HCT116 (cell line): ENCODE measurements around the gene MTHFD1L. TPM values are rescaled to one million over a fixed set of nuclear protein-coding genes. Genes with fewer than 3 reads are reported as not detected.
A peak's percentile ranks its signal among the peaks of the same experiment; 100 is the strongest.

Experiments used
- CEBPB ChIP-seq: IDR thresholded peaks from 2 replicates; pipeline ENCODE4 v1.6.1; 2012; ENCODE audit warnings: low read depth
- EGR1 ChIP-seq: IDR thresholded peaks from 2 replicates; pipeline ENCODE4 v1.6.1; 2012; ENCODE audit warnings: low read depth
- ELF1 ChIP-seq: IDR thresholded peaks from 2 replicates; pipeline ENCODE4 v1.6.1; 2012; ENCODE audit warnings: low read depth, borderline replicate concordance
- EZH2 ChIP-seq: fragments of 200-600 bp; sonication (generic); IDR thresholded peaks from 2 replicates; pipeline ENCODE4 v1.6.1; 2017; ENCODE audit warnings: antibody characterized with exemption, mixed run types
- FOSL1 ChIP-seq: IDR thresholded peaks from 2 replicates; pipeline ENCODE4 v1.6.1; 2012; ENCODE audit warnings: low read depth
- MAX ChIP-seq: IDR thresholded peaks from 2 replicates; pipeline ENCODE4 v1.6.1; 2012
- REST ChIP-seq: IDR thresholded peaks from 2 replicates; pipeline ENCODE4 v1.6.1; 2012; ENCODE audit warnings: low read depth
- SIN3A ChIP-seq: IDR thresholded peaks from 2 replicates; pipeline ENCODE4 v1.6.1; 2012; ENCODE audit warnings: low read depth
- TCF7L2 ChIP-seq: IDR thresholded peaks from 2 replicates; pipeline ENCODE4 v1.7.0; 2011; ENCODE audit warnings: borderline replicate concordance, inconsistent platforms; ENCODE audit not compliant: insufficient read depth, insufficient read length; ENCODE audit errors: extremely low read depth
- ZFX ChIP-seq: fragments of 450-650 bp; IDR thresholded peaks from 2 replicates; pipeline ENCODE4 v1.6.1; 2017
- total RNA-seq: library from RNA; stranded (reverse); gene quantifications from one replicate; pipeline ENCODE4 v1.2.1, GENCODE V29; 2021; ENCODE audit not compliant: unreplicated experiment
- TF ChIP-seq, protein P1 (sequence below), 3 experiments: fragments of 200-600 bp in 1 of 3; sonication (generic) in 1 of 3; IDR thresholded peaks in 2 of 3; conservative IDR thresholded peaks in 1 of 3; 2 replicates each; pipeline ENCODE4 v1.5.1; 2012 to 2017; ENCODE audit warnings: low read depth in 2 of 3, low read length in 2 of 3, antibody characterized with exemption in 1 of 3, borderline replicate concordance in 1 of 3, control low read depth in 1 of 3, mild to moderate bottlenecking in 1 of 3, mixed read lengths in 1 of 3, mixed run types in 1 of 3, moderate library complexity in 1 of 3; ENCODE audit not compliant: insufficient read depth in 1 of 3

The MTHFD1L gene
- total RNA-seq, 1 experiment from 2014 or later, result 127 TPM

GRCh38 chr6:150866147-150866990 lies 867 bp downstream of the MTHFD1L start (continued):
- TF ChIP-seq, protein P1, sequence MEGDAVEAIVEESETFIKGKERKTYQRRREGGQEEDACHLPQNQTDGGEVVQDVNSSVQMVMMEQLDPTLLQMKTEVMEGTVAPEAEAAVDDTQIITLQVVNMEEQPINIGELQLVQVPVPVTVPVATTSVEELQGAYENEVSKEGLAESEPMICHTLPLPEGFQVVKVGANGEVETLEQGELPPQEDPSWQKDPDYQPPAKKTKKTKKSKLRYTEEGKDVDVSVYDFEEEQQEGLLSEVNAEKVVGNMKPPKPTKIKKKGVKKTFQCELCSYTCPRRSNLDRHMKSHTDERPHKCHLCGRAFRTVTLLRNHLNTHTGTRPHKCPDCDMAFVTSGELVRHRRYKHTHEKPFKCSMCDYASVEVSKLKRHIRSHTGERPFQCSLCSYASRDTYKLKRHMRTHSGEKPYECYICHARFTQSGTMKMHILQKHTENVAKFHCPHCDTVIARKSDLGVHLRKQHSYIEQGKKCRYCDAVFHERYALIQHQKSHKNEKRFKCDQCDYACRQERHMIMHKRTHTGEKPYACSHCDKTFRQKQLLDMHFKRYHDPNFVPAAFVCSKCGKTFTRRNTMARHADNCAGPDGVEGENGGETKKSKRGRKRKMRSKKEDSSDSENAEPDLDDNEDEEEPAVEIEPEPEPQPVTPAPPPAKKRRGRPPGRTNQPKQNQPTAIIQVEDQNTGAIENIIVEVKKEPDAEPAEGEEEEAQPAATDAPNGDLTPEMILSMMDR (IDR thresholded peaks at IDR 0.05 in 2 of 3, conservative IDR thresholded peaks at IDR 0.05 in 1 of 3; ENCODE audit: borderline replicate concordance in 1 of 3, insufficient read depth in 1 of 3, low read depth in 2 of 3, low read length in 2 of 3), result no peak
- TF ChIP-seq ZFX, result peak; percentile 73
- TF ChIP-seq ELF1, result no peak
- no peak for TF ChIP-seq EZH2
- no peak for TF ChIP-seq FOSL1
- peak; percentile 65 for TF ChIP-seq TCF7L2
- TF ChIP-seq EGR1, result 0 out of 2 replicates have a peak, but pooled peaks have one; percentile 44
- TF ChIP-seq CEBPB, result peak; percentile 96
- peak; percentile 96 for TF ChIP-seq SIN3A
- peak; percentile 99 for TF ChIP-seq MAX
- no peak for TF ChIP-seq REST
